Body of pancreas (tissue), 4 donors: ENCODE data around the gene CDC14B.

Experiments used
- POLR2A ChIP-seq, 3 donors: fragments of 450-650 bp; IDR thresholded peaks; one replicate each; pipeline ENCODE4 v1.6.1; 2016; ENCODE audit warnings: antibody characterized with exemption in 3 of 3, mild to moderate bottlenecking in 2 of 3
- TF ChIP-seq, protein P1 (sequence below), 7 experiments: fragments of 450-650 bp in 4 of 7; fragments of 200-600 bp in 3 of 7; sonication (generic) in 3 of 7; IDR thresholded peaks; one replicate each; pipeline ENCODE4 v1.5.1; 2016 to 2019; ENCODE audit warnings: antibody characterized with exemption in 7 of 7

DNA sequence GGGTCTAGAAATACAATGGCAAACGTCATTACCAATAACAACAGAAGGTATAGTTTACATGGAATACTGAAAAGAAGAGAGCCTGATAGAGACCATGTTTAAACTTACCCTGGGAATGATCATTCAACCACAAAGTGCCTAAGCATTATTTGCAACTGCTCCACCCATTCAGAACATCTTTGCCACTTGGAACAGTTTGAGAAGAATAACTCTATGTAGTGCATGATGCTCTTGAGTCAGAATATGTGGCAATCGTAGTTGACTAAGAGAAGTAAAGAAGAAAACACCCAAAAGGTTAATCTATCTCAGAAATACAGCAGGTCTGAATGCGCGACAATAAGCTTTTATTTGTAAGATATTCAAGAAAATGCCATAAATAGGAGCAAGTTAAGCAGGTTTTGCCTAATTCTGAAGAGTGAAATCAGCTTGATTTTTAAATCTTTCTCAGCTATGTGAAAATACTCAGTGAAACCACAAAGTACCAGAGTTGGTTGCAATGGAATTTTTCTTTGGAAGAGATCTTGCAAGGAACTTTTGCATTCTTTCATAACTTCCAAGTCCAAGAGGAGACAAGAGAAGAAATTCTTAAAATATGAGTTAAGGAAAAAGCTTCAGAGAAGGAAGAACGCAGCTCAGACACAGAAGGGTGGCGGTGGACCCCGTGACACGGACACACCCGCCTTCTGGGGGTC is 105.4 kb downstream of the CDC14B start:
- TF ChIP-seq, protein P1, sequence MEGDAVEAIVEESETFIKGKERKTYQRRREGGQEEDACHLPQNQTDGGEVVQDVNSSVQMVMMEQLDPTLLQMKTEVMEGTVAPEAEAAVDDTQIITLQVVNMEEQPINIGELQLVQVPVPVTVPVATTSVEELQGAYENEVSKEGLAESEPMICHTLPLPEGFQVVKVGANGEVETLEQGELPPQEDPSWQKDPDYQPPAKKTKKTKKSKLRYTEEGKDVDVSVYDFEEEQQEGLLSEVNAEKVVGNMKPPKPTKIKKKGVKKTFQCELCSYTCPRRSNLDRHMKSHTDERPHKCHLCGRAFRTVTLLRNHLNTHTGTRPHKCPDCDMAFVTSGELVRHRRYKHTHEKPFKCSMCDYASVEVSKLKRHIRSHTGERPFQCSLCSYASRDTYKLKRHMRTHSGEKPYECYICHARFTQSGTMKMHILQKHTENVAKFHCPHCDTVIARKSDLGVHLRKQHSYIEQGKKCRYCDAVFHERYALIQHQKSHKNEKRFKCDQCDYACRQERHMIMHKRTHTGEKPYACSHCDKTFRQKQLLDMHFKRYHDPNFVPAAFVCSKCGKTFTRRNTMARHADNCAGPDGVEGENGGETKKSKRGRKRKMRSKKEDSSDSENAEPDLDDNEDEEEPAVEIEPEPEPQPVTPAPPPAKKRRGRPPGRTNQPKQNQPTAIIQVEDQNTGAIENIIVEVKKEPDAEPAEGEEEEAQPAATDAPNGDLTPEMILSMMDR (IDR thresholded peaks at IDR 0.05): no peak
- no peak for TF ChIP-seq POLR2A (IDR thresholded peaks at IDR 0.05)
